Measurements from ENCODE around the gene PINK1. TPM values are rescaled to one million over a fixed set of nuclear protein-coding genes. Genes with fewer than 3 reads are reported as not detected.
A peak's percentile ranks its signal among the peaks of the same experiment; 100 is the strongest.

Gene PINK1
- total and polyA plus RNA-seq, 2 of the 13 experiments (the other 11 are each of a cell fraction or from before 2014, with no cell fraction given): 15.3 to 16.1 TPM

- TF ChIP-seq ELF4 (CRISPR knock-in tag; IDR thresholded peaks at IDR 0.05; ENCODE audit: borderline replicate concordance) (no peak), SCMH1 (CRISPR knock-in tag; IDR thresholded peaks at IDR 0.05; ENCODE audit: borderline replicate concordance) (no peak), SAFB2 (CRISPR knock-in tag; IDR thresholded peaks at IDR 0.05; ENCODE audit: borderline replicate concordance, low read depth) (no peak), ZNF136 (CRISPR knock-in tag; IDR thresholded peaks at IDR 0.05; ENCODE audit: low read depth) (no peak), ZNF567 (CRISPR knock-in tag; IDR thresholded peaks at IDR 0.05; ENCODE audit: borderline replicate concordance) (no peak), GMEB1 (CRISPR knock-in tag; IDR thresholded peaks at IDR 0.05; ENCODE audit: borderline replicate concordance) (peak; percentile 51; the same call in 1 of the 2 replicates), ZNF180 (CRISPR knock-in tag; IDR thresholded peaks at IDR 0.05; ENCODE audit: borderline replicate concordance, low read depth) (no peak), HBP1 (CRISPR knock-in tag; IDR thresholded peaks at IDR 0.05; ENCODE audit: low read depth) (no peak), ZBTB42 (CRISPR knock-in tag; IDR thresholded peaks at IDR 0.05) (no peak), ZNF672 (CRISPR knock-in tag; IDR thresholded peaks at IDR 0.05) (no peak), ZNF292 (CRISPR knock-in tag; IDR thresholded peaks at IDR 0.05; ENCODE audit: borderline replicate concordance, low read depth) (no peak; the same call in 1 of the 2 replicates), ZNF770 (CRISPR knock-in tag; IDR thresholded peaks at IDR 0.05) (peak; percentile 86), ZC3H13 (CRISPR knock-in tag; IDR thresholded peaks at IDR 0.05) (no peak), JDP2 (CRISPR knock-in tag; IDR thresholded peaks at IDR 0.05; ENCODE audit: borderline replicate concordance) (no peak), ATF3 (CRISPR knock-in tag; IDR thresholded peaks at IDR 0.05) (0 out of 2 replicates have a peak, but pooled peaks have one; percentile 14)
- TF ChIP-seq, protein P1, sequence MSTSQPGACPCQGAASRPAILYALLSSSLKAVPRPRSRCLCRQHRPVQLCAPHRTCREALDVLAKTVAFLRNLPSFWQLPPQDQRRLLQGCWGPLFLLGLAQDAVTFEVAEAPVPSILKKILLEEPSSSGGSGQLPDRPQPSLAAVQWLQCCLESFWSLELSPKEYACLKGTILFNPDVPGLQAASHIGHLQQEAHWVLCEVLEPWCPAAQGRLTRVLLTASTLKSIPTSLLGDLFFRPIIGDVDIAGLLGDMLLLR (CRISPR knock-in tag; IDR thresholded peaks at IDR 0.05): no peak
- TF ChIP-seq, protein P2, sequence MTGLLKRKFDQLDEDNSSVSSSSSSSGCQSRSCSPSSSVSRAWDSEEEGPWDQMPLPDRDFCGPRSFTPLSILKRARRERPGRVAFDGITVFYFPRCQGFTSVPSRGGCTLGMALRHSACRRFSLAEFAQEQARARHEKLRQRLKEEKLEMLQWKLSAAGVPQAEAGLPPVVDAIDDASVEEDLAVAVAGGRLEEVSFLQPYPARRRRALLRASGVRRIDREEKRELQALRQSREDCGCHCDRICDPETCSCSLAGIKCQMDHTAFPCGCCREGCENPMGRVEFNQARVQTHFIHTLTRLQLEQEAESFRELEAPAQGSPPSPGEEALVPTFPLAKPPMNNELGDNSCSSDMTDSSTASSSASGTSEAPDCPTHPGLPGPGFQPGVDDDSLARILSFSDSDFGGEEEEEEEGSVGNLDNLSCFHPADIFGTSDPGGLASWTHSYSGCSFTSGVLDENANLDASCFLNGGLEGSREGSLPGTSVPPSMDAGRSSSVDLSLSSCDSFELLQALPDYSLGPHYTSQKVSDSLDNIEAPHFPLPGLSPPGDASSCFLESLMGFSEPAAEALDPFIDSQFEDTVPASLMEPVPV (CRISPR knock-in tag; IDR thresholded peaks at IDR 0.05): no peak
- TF ChIP-seq, protein P3, sequence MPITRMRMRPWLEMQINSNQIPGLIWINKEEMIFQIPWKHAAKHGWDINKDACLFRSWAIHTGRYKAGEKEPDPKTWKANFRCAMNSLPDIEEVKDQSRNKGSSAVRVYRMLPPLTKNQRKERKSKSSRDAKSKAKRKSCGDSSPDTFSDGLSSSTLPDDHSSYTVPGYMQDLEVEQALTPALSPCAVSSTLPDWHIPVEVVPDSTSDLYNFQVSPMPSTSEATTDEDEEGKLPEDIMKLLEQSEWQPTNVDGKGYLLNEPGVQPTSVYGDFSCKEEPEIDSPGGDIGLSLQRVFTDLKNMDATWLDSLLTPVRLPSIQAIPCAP (CRISPR knock-in tag; IDR thresholded peaks at IDR 0.05; ENCODE audit: low read depth): no peak
Observed at GRCh38 chr1:20696397-20697333, 63.4 kb downstream of the PINK1 start (continued).

Data from HepG2 (cell line).